MM.1S (cell line): Measurements from ENCODE around the gene KIAA0930.

ENCODE experiments used
- DNase-seq: peaks from one replicate; pipeline ENCODE4 v3.0.0-alpha.2; 2015
- H2AFZ ChIP-seq: fragments of 300-600 bp; sonication (generic); 2 replicates; pipeline ENCODE4 v1.6.0; 2016; ENCODE audit warnings: antibody characterized with exemption, low read length
- H3F3A ChIP-seq: fragments of 300-600 bp; sonication (generic); 2 replicates; pipeline ENCODE4 v1.6.1; 2016; ENCODE audit warnings: mild to moderate bottlenecking, antibody characterized with exemption, low read length, moderate library complexity, mixed read lengths; ENCODE audit not compliant: insufficient read depth
- H3K27ac ChIP-seq: fragments of 300-600 bp; sonication (generic); 2 replicates; pipeline ENCODE4 v1.5.1; 2016; ENCODE audit warnings: mild to moderate bottlenecking, low read length
- H3K27me3 ChIP-seq: fragments of 300-600 bp; sonication (generic); replicated peaks from 2 replicates; pipeline ENCODE4 v1.6.0; 2016; ENCODE audit warnings: low read length; ENCODE audit not compliant: insufficient read depth
- H3K36me3 ChIP-seq: fragments of 300-600 bp; sonication (generic); replicated peaks from 2 replicates; pipeline ENCODE4 v1.6.1; 2016; ENCODE audit warnings: mild to moderate bottlenecking, low read length, mixed read lengths; ENCODE audit not compliant: insufficient read depth
- H3K4me1 ChIP-seq: fragments of 300-600 bp; sonication (generic); 2 replicates; pipeline ENCODE4 v1.6.1; 2016; ENCODE audit warnings: low read length, mixed read lengths
- H3K4me2 ChIP-seq: fragments of 300-600 bp; sonication (generic); 2 replicates; pipeline ENCODE4 v1.6.0; 2016; ENCODE audit warnings: low read depth, low read length
- H3K4me3 ChIP-seq: fragments of 300-600 bp; sonication (generic); 2 replicates; pipeline ENCODE4 v1.5.1; 2016; ENCODE audit warnings: low read length, mixed read lengths
- H3K79me2 ChIP-seq: fragments of 300-600 bp; sonication (generic); 2 replicates; pipeline ENCODE4 v1.6.1; 2016; ENCODE audit warnings: mixed run types, low read length, mixed read lengths
- H3K9ac ChIP-seq: fragments of 300-600 bp; sonication (generic); 2 replicates; pipeline ENCODE4 v1.6.1; 2016; ENCODE audit warnings: low read length, mixed read lengths
- H3K9me2 ChIP-seq: fragments of 300-600 bp; sonication (generic); replicated peaks from 2 replicates; pipeline ENCODE4 v1.6.1; 2016; ENCODE audit warnings: mild to moderate bottlenecking, low read length, mixed read lengths; ENCODE audit not compliant: insufficient read depth
- H3K9me3 ChIP-seq: fragments of 300-600 bp; sonication (generic); replicated peaks from 2 replicates; pipeline ENCODE4 v1.6.1; 2016; ENCODE audit warnings: mild to moderate bottlenecking, low read length, mixed read lengths; ENCODE audit not compliant: insufficient read depth
- H4K20me1 ChIP-seq: fragments of 300-600 bp; sonication (generic); 2 replicates; pipeline ENCODE4 v1.6.1; 2016; ENCODE audit warnings: mild to moderate bottlenecking, low read length, moderate library complexity, mixed read lengths; ENCODE audit not compliant: insufficient read depth
- CTCF ChIP-seq: fragments of 300-600 bp; sonication (generic); IDR thresholded peaks from 2 replicates; pipeline ENCODE4 v1.5.1; 2016; ENCODE audit warnings: antibody characterized with exemption, low read length, mixed read lengths
- EZH2 ChIP-seq: fragments of 300-600 bp; sonication (generic); optimal IDR thresholded peaks from 2 replicates; pipeline ENCODE3; 2017; ENCODE audit warnings: low read depth, mild to moderate bottlenecking, antibody characterized with exemption, low read length, mixed read lengths
- EZH2phosphoT487 ChIP-seq: fragments of 300-600 bp; sonication (generic); IDR thresholded peaks from 2 replicates; pipeline ENCODE4 v1.6.1; 2018; ENCODE audit warnings: antibody characterized with exemption, low read length

Gene KIAA0930

DNA sequence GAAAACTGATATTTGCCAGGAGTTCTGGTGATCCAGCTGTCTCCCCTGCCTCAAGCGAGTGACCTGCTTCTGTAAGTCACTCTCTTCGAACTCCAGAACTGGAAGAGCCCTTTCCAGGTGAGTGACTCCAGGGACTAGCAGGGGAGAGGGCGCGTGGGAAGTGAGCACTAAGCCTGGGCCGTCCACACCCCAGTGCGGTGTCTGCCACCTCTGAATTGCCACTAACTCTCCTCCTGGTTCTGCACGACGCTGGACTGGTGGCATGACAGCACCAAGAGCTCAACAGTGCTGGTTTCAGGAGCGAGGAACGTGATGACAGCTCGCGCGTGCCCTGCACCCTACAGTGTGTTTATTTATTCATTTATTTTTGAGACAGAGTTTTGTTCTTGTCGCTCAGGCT lies 22.9 kb downstream of the KIAA0930 start:
- Histone ChIP-seq H2AFZ (no peak overlapping the region), H3K27ac (no peak overlapping the region), H3K27me3 (no peaks in the 10 kb centered on the region), H3K4me2 (no peak overlapping the region), H3K36me3 (no peaks in the 10 kb centered on the region), H3K9me3 (no peaks in the 10 kb centered on the region), H3F3A (no peaks in the 10 kb centered on the region), H3K4me3 (no peak overlapping the region), H3K79me2 (peaks cover 98% of the 10 kb centered on the region), H3K9ac (no peak overlapping the region), H3K9me2 (no peaks in the 10 kb centered on the region), H4K20me1 (peaks cover 10% of the 10 kb centered on the region; the same call in 1 of the 2 replicates), H3K4me1 (no peaks in the 10 kb centered on the region)
- TF ChIP-seq CTCF (no peak), EZH2phosphoT487 (no peak), EZH2 (no peak)
- DNase-seq = no peak

- Histone ChIP-seq H3K27me3 (no peaks in the 10 kb centered on the region), H3K9ac (no peak overlapping the region), H3K36me3 (no peaks in the 10 kb centered on the region), H2AFZ (no peak overlapping the region), H4K20me1 (peaks cover 10% of the 10 kb centered on the region; the same call in 1 of the 2 replicates), H3K9me2 (no peaks in the 10 kb centered on the region), H3F3A (no peaks in the 10 kb centered on the region), H3K9me3 (no peaks in the 10 kb centered on the region), H3K27ac (no peak overlapping the region), H3K4me3 (no peak overlapping the region), H3K4me2 (no peak overlapping the region), H3K79me2 (peaks cover 98% of the 10 kb centered on the region), H3K4me1 (no peaks in the 10 kb centered on the region)
- DNase-seq = no peak
- TF ChIP-seq EZH2phosphoT487 (no peak), CTCF (no peak), EZH2 (no peak)
Observed at GRCh38 chr22:45217345-45217744, 23.3 kb downstream of the KIAA0930 start.

GRCh38 chr22:45216133-45217003 lies 24.3 kb downstream of the KIAA0930 start:
- Histone ChIP-seq H3K4me1 (no peaks in the 10 kb centered on the region), H3K27me3 (no peaks in the 10 kb centered on the region), H3K9ac (no peak overlapping the region), H3K79me2 (peaks cover 98% of the 10 kb centered on the region), H3F3A (no peaks in the 10 kb centered on the region), H4K20me1 (peaks cover 6% of the 10 kb centered on the region; the same call in 1 of the 2 replicates), H3K9me2 (no peaks in the 10 kb centered on the region), H3K4me3 (no peak overlapping the region), H3K36me3 (no peaks in the 10 kb centered on the region), H3K4me2 (no peak overlapping the region), H3K27ac (no peak overlapping the region), H2AFZ (no peak overlapping the region), H3K9me3 (no peaks in the 10 kb centered on the region)
- TF ChIP-seq EZH2 (no peak), EZH2phosphoT487 (no peak), CTCF (no peak)
- DNase-seq = no peak
